Kidney epithelial cell (primary cell): Measurements from ENCODE around the gene FBXO44. TPM values are rescaled to one million over a fixed set of nuclear protein-coding genes. Genes with fewer than 3 reads are reported as not detected.
"Not testable (repeated sequence)": the region's sequence is repeated elsewhere in the genome, so short reads cannot be mapped to it uniquely, and the experiment has no call there.

Experiments
- DNase-seq: peaks from one replicate; pipeline ENCODE4 v3.0.0-alpha.2; 2010; ENCODE audit warnings: low read depth
- H3K27me3 ChIP-seq: 2 replicates; pipeline ENCODE4 v1.6.0; 2011; ENCODE audit warnings: low read length; ENCODE audit not compliant: control insufficient read depth, insufficient read depth
- H3K36me3 ChIP-seq: 2 replicates; pipeline ENCODE4 v1.5.1; 2011; ENCODE audit warnings: low read length; ENCODE audit not compliant: control insufficient read depth, insufficient read depth
- H3K4me3 ChIP-seq: 2 replicates; pipeline ENCODE4 v1.5.1; 2011; ENCODE audit warnings: low read depth, mild to moderate bottlenecking, control low read depth, low read length
- CTCF ChIP-seq: IDR thresholded peaks from 2 replicates; pipeline ENCODE4 v1.5.1; 2011; ENCODE audit warnings: mild to moderate bottlenecking, moderate library complexity, low read length, control low read depth, inconsistent platforms; ENCODE audit not compliant: insufficient read depth, poor library complexity, severe bottlenecking
- total RNA-seq: library from RNA; depleted of rRNA; stranded (reverse); fragments of >200 nt; gene quantifications from 2 replicates; pipeline ENCODE4 v1.2.3, GENCODE V29; 2015

Gene FBXO44
- total RNA-seq, 1 donor from 2014 or later: 14.4 TPM

GRCh38 chr1:11641776-11642305 lies 12.8 kb upstream of the FBXO44 start:
- H3K36me3 ChIP-seq: no peaks in the 10 kb centered on the region
- H3K4me3 ChIP-seq: no peak overlapping the region
- H3K27me3 ChIP-seq: peaks cover 3% of the 10 kb centered on the region
- no peak for DNase-seq
- TF ChIP-seq CTCF: no peak

- H3K36me3 ChIP-seq, H3K27me3 ChIP-seq, DNase-seq, H3K4me3 ChIP-seq: not testable (repeated sequence)
- TF ChIP-seq CTCF: peak; percentile 92
Observed at GRCh38 chr1:11642418-11643017, 12.2 kb upstream of the FBXO44 start.

- no peak for DNase-seq
- TF ChIP-seq CTCF: no peak
- Histone ChIP-seq H3K4me3 (no peak overlapping the region), H3K27me3 (peaks cover 8% of the 10 kb centered on the region), H3K36me3 (no peaks in the 10 kb centered on the region)
Observed at GRCh38 chr1:11643782-11644181, 10.9 kb upstream of the FBXO44 start.

GRCh38 chr1:11645270-11645669 lies 9.4 kb upstream of the FBXO44 start:
- Histone ChIP-seq H3K27me3 (peaks cover 19% of the 10 kb centered on the region), H3K4me3 (no peak overlapping the region), H3K36me3 (no peaks in the 10 kb centered on the region)
- no peak for DNase-seq
- no peak for TF ChIP-seq CTCF

- Histone ChIP-seq H3K36me3 (no peaks in the 10 kb centered on the region), H3K4me3 (no peak overlapping the region), H3K27me3 (peaks cover 20% of the 10 kb centered on the region)
- peak; percentile 91 for TF ChIP-seq CTCF
- DNase-seq: no peak
Observed at GRCh38 chr1:11645670-11646265, 8.9 kb upstream of the FBXO44 start.
